NT2/D1 (cell line): ENCODE measurements around the gene CYP2W1.

ENCODE experiments used
- DNase-seq: peaks from one replicate; pipeline ENCODE4 v3.0.0-alpha.2; 2011; ENCODE audit warnings: low read depth, low spot score
- H3K27me3 ChIP-seq: 2 replicates; pipeline ENCODE4 v1.6.0; 2011; ENCODE audit warnings: mild to moderate bottlenecking; ENCODE audit not compliant: insufficient read length, insufficient read depth
- H3K36me3 ChIP-seq: 2 replicates; pipeline ENCODE4 v1.6.1; 2011; ENCODE audit warnings: mild to moderate bottlenecking, low read length, mixed read lengths; ENCODE audit not compliant: insufficient read depth, insufficient read length
- H3K4me1 ChIP-seq: 2 replicates; pipeline ENCODE4 v1.5.1; 2011; ENCODE audit not compliant: insufficient read depth, insufficient read length
- H3K4me3 ChIP-seq: 2 replicates; pipeline ENCODE4 v1.5.1; 2011; ENCODE audit warnings: low read depth; ENCODE audit not compliant: insufficient read length
- H3K9ac ChIP-seq: 2 replicates; pipeline ENCODE4 v1.6.0; 2011; ENCODE audit warnings: low read depth; ENCODE audit not compliant: insufficient read length
- H3K9me3 ChIP-seq: 2 replicates; pipeline ENCODE4 v1.5.1; 2011; ENCODE audit warnings: mild to moderate bottlenecking, low read length; ENCODE audit not compliant: insufficient read depth
- SUZ12 ChIP-seq: IDR thresholded peaks from 2 replicates; pipeline ENCODE4 v1.6.1; 2011; ENCODE audit not compliant: insufficient read length, insufficient read depth; ENCODE audit errors: extremely low read depth
- YY1 ChIP-seq: IDR thresholded peaks from 2 replicates; pipeline ENCODE4 v1.6.1; 2011; ENCODE audit not compliant: insufficient read length, insufficient read depth
- ZNF274 ChIP-seq: IDR thresholded peaks from 2 replicates; pipeline ENCODE4 v1.6.1; 2011; ENCODE audit warnings: mild to moderate bottlenecking, low read depth, low read length

The CYP2W1 gene

DNA sequence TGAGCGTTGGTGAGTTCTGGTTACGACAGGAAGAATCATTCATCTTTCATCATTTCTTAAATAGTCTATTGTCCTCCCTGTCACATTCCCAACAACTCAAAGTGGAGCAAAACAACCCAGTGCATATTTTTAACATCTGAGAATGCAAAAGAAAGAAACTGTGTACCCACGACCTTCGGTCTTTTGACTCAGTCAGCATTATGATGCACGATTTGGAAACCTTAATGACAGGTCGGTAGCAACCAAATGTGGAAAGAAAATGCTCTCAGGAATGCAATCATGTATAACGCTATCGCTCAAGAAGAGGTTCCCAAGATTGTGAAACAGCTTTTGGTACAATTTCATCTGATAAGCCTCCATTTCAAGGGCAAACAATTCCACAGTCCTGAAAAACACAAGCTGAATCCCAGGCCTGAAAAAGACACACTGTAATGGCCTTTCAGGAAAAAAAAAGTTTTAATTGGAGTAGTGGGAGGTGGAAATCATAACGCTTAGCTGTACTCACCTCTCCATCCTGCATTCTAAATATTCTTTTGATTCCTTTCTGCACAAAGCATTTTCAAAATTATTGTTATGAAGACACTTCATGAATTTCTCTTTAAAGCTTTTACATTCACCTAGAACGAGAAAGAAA is 10.2 kb upstream of the CYP2W1 start:
- Histone ChIP-seq H3K4me3 (no peak overlapping the region), H3K27me3 (no peaks in the 10 kb centered on the region), H3K4me1 (peaks cover 6% of the 10 kb centered on the region), H3K9ac (no peak overlapping the region), H3K36me3 (peaks cover 54% of the 10 kb centered on the region), H3K9me3 (no peaks in the 10 kb centered on the region)
- TF ChIP-seq YY1 = no peak
- TF ChIP-seq SUZ12 = no peak
- TF ChIP-seq ZNF274 = no peak
- DNase-seq = no peak

DNA sequence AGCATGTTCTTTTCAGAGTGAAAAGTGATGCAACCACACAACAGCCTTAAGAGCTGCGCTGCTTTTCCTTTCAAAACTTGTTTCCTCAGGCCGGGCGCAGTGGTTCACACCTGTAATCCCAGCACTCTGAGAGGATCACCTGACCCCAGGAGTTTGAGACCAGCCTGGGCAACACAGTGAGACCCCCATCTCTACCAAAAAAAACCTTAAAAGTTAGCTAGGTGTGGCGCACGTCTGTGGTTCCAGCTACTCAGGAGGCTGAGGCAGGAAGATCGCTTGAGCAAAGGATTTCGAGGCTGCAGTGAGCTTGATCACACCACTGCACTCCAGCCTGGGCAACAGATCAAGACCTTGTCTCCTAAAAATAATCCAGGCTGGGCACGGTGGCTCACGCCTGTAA is 9.7 kb upstream of the CYP2W1 start:
- Histone ChIP-seq H3K4me1 (peaks cover 6% of the 10 kb centered on the region), H3K9ac (no peak overlapping the region)

DNA sequence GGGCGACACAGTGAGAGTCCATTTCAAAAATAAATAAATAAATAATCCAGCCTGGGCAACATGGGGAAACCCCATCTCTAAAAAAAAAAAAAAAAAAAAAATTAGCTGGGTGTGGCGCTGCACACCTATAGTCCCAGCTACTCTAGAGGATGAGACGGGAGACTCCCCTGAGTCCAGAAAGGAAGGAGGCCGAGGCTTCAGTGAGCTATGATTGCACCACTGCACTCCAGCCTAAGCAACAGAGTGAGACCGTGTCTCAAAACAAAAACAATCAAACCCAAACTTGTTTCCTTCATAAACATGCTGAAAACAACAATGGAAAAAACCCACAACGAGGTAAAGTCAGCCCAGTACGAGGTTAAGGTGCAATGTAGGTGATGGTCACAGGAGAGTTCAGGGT is 8.8 kb upstream of the CYP2W1 start:
- peaks cover 6% of the 10 kb centered on the region for H3K4me1 ChIP-seq
- peak overlapping the region; percentile 94 for H3K9ac ChIP-seq
- no peaks in the 10 kb centered on the region for H3K9me3 ChIP-seq
- no peaks in the 10 kb centered on the region for H3K27me3 ChIP-seq
- peak overlapping the region; percentile 95 for H3K4me3 ChIP-seq
- H3K36me3 ChIP-seq = peaks cover 40% of the 10 kb centered on the region
- no peak for DNase-seq
- TF ChIP-seq YY1 (no peak), ZNF274 (no peak), SUZ12 (no peak)

More for the DNA sequence above, 9.7 kb upstream of the CYP2W1 start:
- TF ChIP-seq SUZ12 = no peak
- no peak for TF ChIP-seq YY1
- TF ChIP-seq ZNF274 = no peak
- DNase-seq = no peak
- no peaks in the 10 kb centered on the region for H3K9me3 ChIP-seq
- H3K4me3 ChIP-seq = no peak overlapping the region
- H3K36me3 ChIP-seq = peaks cover 49% of the 10 kb centered on the region
- H3K27me3 ChIP-seq = no peaks in the 10 kb centered on the region

DNA sequence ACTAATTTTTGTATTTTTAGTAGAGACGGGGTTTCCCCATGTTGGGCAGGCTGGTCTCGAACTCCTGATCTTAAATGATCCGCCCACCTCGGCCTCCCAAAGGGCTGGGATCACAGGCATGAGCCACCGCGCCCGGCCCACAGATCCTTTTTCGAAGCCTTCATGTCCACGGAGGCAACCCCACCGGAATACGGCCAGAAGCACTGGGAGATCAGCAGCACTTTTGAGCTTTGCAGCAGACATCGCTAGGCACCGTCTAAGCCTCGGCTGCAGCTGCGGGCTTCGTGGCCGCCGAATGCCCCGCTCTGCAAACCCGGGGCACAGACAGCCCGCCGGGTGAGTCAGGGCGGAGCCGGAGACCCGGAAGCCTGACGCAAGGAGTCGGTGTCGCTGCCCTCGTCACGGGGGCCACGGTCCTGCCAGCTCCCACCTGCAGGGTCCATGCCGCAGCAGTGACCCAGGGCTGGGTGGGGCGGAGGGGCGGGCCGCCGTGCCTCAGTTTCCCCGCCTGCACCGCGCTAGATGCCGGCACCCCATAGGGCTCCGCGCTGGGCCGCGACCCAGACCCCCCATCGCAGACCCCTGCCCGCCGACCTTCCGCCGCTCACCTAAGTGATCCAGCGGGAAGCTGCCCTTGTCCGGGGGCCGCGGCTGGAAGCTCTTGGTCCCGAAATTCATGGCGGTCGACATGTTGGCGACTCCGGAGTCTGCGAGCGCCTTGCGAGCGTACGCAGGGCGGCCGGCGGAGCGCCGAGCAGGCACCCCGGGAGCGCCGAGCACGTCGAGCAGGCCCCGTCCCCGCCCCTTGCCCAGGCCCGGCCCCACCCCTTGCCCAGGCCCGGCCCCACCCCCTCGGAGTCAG is 7.9 kb upstream of the CYP2W1 start, which contains the start of gene COX19:
Gene COX19, minus strand, starts transcription at position 730 of the 862 bp plus-strand sequence. Its CDS starts 40 bp downstream, at position 690.
- Histone ChIP-seq H3K4me1 (peaks cover 10% of the 10 kb centered on the region), H3K9ac (peak within 1 kb of the TSS; percentile 94), H3K36me3 (peaks cover 32% of the 10 kb centered on the region), H3K4me3 (peak within 1 kb of the TSS; percentile 95), H3K9me3 (no peaks in the 10 kb centered on the region), H3K27me3 (no peaks in the 10 kb centered on the region)
- peak; percentile 55 for TF ChIP-seq YY1
- TF ChIP-seq SUZ12 = no peak
- no peak for TF ChIP-seq ZNF274
- peak; percentile 94 for DNase-seq

DNA sequence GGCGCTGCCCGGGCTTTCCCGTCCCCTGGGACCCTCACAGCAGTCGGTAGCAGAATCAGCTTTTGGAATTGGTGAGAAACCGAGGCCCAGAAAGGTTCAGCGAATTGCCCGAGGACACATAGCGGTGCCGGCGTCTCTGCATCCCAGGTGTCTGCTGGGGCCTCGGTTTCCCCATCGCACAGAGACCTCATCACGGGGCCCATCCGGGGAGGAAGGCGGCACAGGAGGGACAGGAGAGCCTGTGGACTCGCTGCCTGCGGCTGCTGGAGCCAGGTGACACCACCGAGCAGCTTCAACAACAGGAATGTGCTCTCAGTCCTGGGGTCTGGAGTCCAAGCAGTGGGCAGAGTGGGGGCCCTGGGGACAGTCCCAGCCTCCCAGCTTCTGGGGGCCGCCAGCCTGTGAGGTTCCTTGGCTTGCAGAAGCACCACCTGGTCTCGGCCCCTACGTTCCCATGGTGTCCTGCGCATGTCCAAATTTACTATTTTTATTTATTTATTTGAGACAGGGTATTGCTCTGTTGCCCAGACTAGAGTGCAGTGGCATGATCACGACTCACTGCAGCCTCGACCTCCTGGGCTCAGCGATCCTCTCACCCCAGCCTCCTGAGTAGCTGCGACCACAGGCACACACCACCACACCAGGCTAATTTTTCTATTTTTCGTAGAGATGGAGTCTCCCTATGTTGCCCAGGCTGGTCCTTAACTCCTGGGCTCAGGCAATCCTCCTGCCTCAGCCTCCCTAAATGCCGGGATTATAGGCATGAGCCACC is 7.1 kb upstream of the CYP2W1 start:
- TF ChIP-seq YY1 (no peak), SUZ12 (no peak), ZNF274 (no peak)
- H3K4me1 ChIP-seq = peaks cover 12% of the 10 kb centered on the region

DNA sequence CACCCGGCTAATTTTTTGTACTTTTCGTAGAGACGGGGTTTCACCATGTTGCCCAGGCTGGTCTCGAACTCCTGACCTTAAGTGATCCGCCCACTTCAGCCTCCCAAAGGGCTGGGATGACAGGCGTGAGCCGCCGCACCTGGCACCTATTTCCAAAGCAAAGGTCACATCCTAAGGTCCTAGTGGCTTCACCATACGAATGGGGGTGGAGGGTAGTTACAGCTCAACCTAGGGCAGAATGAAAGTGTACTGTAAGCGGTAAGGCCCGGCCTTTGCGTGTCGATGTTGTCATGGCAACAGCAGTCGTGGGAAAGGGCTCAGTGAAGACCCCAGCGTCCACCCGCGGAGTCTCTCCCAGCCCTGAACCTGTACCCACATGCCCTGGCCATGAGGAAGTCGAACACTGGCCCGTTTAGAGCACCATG is 6.1 kb upstream of the CYP2W1 start:
- Histone ChIP-seq H3K27me3 (no peaks in the 10 kb centered on the region), H3K4me1 (peaks cover 12% of the 10 kb centered on the region), H3K9ac (no peak overlapping the region), H3K36me3 (peaks cover 16% of the 10 kb centered on the region), H3K4me3 (no peak overlapping the region), H3K9me3 (no peaks in the 10 kb centered on the region)
- no peak for TF ChIP-seq ZNF274
- no peak for TF ChIP-seq SUZ12
- no peak for TF ChIP-seq YY1
- no peak for DNase-seq

More for the DNA sequence above, 7.1 kb upstream of the CYP2W1 start:
- DNase-seq = no peak
- Histone ChIP-seq H3K9me3 (no peaks in the 10 kb centered on the region), H3K36me3 (peaks cover 25% of the 10 kb centered on the region), H3K9ac (peak overlapping the region; percentile 66), H3K27me3 (no peaks in the 10 kb centered on the region), H3K4me3 (peak overlapping the region; percentile 33)
